Gastrocnemius medialis (tissue), 4 donors: Measurements from ENCODE around the gene SMAD3. TPM values are rescaled to one million over a fixed set of nuclear protein-coding genes. Genes with fewer than 3 reads are reported as not detected.

Source experiments
- ATAC-seq, 2 donors: fragments of 150-250 bp; one replicate each; pipeline ENCODE4 v1.9.1; 2016
- DNase-seq, 2 donors: peaks; one replicate each; pipeline ENCODE4 v3.0.0-alpha.2; 2019
- H3K27ac ChIP-seq, 4 donors: fragments of 200-600 bp; sonication (generic); 1 replicate in 1 of 4; 2 replicates in 3 of 4; pipeline ENCODE4 v1.5.1; 2016 to 2018; ENCODE audit warnings: mild to moderate bottlenecking in 2 of 4, moderate library complexity in 1 of 4
- H3K27me3 ChIP-seq, 3 donors: fragments of 200-600 bp; sonication (generic) in 2 of 3; 1 replicate in 1 of 3; 2 replicates in 2 of 3; pipeline versions ENCODE4 v1.5.1 to v1.6.0; 2016 to 2019; ENCODE audit warnings: mild to moderate bottlenecking in 1 of 3, moderate library complexity in 1 of 3
- H3K36me3 ChIP-seq, 2 donors: fragments of 200-600 bp; sonication (generic) in 1 of 2; one replicate each; pipeline ENCODE4 v1.5.1; 2017 to 2018
- H3K4me1 ChIP-seq, 2 donors: fragments of 200-600 bp; sonication (generic) in 1 of 2; one replicate each; pipeline ENCODE4 v1.5.1; 2016 to 2017; ENCODE audit warnings: mild to moderate bottlenecking in 2 of 2
- H3K4me3 ChIP-seq, 4 donors: fragments of 200-600 bp; sonication (generic) in 3 of 4; 1 replicate in 1 of 4; 2 replicates in 3 of 4; pipeline ENCODE4 v1.5.1; 2016 to 2019; ENCODE audit warnings: mild to moderate bottlenecking in 2 of 4
- H3K9me3 ChIP-seq, 3 donors: fragments of 200-600 bp; sonication (generic) in 2 of 3; 1 replicate in 1 of 3; 2 replicates in 2 of 3; pipeline ENCODE4 v1.5.1; 2016 to 2019
- POLR2A ChIP-seq, 2 donors: fragments of 450-650 bp; IDR thresholded peaks; one replicate each; pipeline ENCODE4 v1.6.1; 2017; ENCODE audit warnings: antibody characterized with exemption in 2 of 2, mild to moderate bottlenecking in 2 of 2, moderate library complexity in 2 of 2
- in situ Hi-C, 4 donors: fragments of 200-750 bp; cut with MboI; loops; one replicate each; pipeline versions ENCODE4 v1.15.0 to v1.8.0; 2017; ENCODE audit warnings: low sequenced_read_pairs in 4 of 4
- intact Hi-C: fragments of 100-400 bp; cut with DNase I; formaldehyde crosslinking; loops from one replicate; pipeline ENCODE4 v1.15.1; 2023; ENCODE audit warnings: low total_unique reads
- total RNA-seq, 4 donors: library from RNA; depleted of rRNA; stranded (reverse); fragments of >200 nt; gene quantifications; one replicate each; pipeline versions ENCODE4 v1.1.0 to v1.2.3, GENCODE V29; 2016
- TF ChIP-seq, protein P1 (sequence below), 5 experiments: fragments of 450-650 bp in 3 of 5; fragments of 200-600 bp in 2 of 5; sonication (generic) in 2 of 5; IDR thresholded peaks in 4 of 5; conservative IDR thresholded peaks in 1 of 5; 1 replicate in 4 of 5; 2 replicates in 1 of 5; pipeline ENCODE4 v1.5.1; 2016 to 2019; ENCODE audit warnings: antibody characterized with exemption in 5 of 5, mild to moderate bottlenecking in 3 of 5, moderate library complexity in 3 of 5

SMAD3 gene
- total RNA-seq, 4 donors from 2014 or later = 15.9 to 61.7 (median 26.3) TPM

DNA sequence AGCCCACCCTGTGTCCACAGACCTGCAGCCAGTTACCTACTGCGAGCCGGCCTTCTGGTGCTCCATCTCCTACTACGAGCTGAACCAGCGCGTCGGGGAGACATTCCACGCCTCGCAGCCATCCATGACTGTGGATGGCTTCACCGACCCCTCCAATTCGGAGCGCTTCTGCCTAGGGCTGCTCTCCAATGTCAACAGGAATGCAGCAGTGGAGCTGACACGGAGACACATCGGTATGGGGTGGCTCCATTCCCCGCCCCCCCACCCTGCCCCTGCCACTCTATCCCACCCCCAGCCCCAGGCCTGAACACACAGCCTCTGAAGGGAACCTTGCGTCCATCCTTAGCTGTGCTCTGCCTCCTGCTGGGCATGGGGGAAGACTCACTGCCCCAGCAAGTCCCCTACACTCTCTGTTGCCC, 115.8 kb downstream of the SMAD3 start:
- peak overlapping the region; percentile 91 to 99 (median 96) for H3K27ac ChIP-seq
- intact Hi-C loops (loop anchor here (10.0 kb wide), 1 partner anchor 1094 kb away; the partner anchor contains the start of gene FEM1B), in situ Hi-C loops (no loop called here)
- peaks cover 0 to 6% of the 10 kb centered on the region in 2 donors for H3K36me3 ChIP-seq
- no peak overlapping the region for H3K4me3 ChIP-seq
- ATAC-seq (no peak), DNase-seq (peak in 1 of 2 donors; percentile 13)
- no peak for TF ChIP-seq POLR2A (IDR thresholded peaks at IDR 0.05)
- TF ChIP-seq, protein P1, sequence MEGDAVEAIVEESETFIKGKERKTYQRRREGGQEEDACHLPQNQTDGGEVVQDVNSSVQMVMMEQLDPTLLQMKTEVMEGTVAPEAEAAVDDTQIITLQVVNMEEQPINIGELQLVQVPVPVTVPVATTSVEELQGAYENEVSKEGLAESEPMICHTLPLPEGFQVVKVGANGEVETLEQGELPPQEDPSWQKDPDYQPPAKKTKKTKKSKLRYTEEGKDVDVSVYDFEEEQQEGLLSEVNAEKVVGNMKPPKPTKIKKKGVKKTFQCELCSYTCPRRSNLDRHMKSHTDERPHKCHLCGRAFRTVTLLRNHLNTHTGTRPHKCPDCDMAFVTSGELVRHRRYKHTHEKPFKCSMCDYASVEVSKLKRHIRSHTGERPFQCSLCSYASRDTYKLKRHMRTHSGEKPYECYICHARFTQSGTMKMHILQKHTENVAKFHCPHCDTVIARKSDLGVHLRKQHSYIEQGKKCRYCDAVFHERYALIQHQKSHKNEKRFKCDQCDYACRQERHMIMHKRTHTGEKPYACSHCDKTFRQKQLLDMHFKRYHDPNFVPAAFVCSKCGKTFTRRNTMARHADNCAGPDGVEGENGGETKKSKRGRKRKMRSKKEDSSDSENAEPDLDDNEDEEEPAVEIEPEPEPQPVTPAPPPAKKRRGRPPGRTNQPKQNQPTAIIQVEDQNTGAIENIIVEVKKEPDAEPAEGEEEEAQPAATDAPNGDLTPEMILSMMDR (IDR thresholded peaks at IDR 0.05 in 4 of 5, conservative IDR thresholded peaks at IDR 0.05 in 1 of 5) = no peak
- peaks cover 43 to 71% of the 10 kb centered on the region in 2 donors for H3K4me1 ChIP-seq
- H3K9me3 ChIP-seq = no peaks in the 10 kb centered on the region
- H3K27me3 ChIP-seq = no peaks in the 10 kb centered on the region

DNA sequence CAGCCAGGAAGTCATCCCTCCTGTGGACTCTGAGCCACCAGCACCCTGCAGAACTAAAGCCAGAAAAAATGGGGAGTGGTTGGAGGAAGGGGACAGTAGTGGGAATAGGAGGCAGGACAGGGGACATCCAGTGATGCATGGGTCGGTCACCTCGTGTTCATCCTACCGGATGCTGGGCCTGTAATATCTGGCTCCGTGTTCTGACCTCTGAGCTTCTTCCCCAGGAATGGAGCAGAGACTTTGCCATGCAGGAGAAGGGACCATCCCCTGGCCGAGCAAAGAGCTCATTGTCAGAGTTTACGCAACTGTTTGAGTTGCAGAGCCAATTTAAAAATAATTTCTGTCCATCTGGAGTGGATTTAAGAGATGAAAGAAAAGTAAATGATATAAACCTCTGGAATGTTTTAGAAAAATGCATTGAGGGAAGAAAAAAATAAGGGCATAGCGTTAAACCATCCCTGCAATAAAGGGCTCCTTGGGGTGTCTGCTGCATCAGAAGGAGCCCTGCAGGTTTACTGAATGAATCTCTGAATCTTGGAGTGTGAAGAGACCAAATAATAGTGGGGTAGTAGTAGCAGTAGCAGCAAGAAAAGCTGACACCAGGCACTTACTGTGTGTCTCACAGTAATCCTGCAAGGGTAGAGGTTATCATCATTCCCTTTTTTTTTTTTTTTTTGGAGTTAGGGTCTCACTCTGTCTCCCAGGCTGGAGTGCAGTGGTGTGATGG, 118.2 kb downstream of the SMAD3 start:
- intact Hi-C loops = loop anchor here (10.0 kb wide), 1 partner anchor 1091 kb away; the partner anchor contains the start of gene FEM1B
- ATAC-seq = no peak

GRCh38 chr15:67184208-67184925, 119.0 kb downstream of the SMAD3 start:
- ATAC-seq = no peak

More for the DNA sequence above, 118.2 kb downstream of the SMAD3 start:
- H3K4me1 ChIP-seq = peaks cover 56 to 74% of the 10 kb centered on the region in 2 donors
- no peaks in the 10 kb centered on the region for H3K9me3 ChIP-seq
- H3K27ac ChIP-seq = peak overlapping the region; percentile 91 to 99 (median 96)
- no peak for TF ChIP-seq POLR2A (IDR thresholded peaks at IDR 0.05)
- no peaks in the 10 kb centered on the region for H3K27me3 ChIP-seq
- no peak overlapping the region for H3K4me3 ChIP-seq
- peak in 1 of 2 donors; percentile 62 for DNase-seq
- in situ Hi-C loops = no loop called here
- H3K36me3 ChIP-seq = peaks cover 0 to 6% of the 10 kb centered on the region in 2 donors

GRCh38 chr15:67185051-67185450, 119.6 kb downstream of the SMAD3 start:
- in situ Hi-C loops = loop anchor here in 2 of 4 donors (5.0 kb wide), 3 partner anchors 58 to 113 kb away; no protein-coding TSS in a partner anchor
- DNase-seq (peak in 1 of 2 donors; percentile 44), ATAC-seq (no peak)
- Histone ChIP-seq H3K9me3 (no peaks in the 10 kb centered on the region), H3K4me3 (no peak overlapping the region), H3K4me1 (peaks cover 71 to 78% of the 10 kb centered on the region in 2 donors), H3K27ac (peak overlapping the region; percentile 91 to 99 (median 96)), H3K27me3 (no peaks in the 10 kb centered on the region), H3K36me3 (peaks cover 0 to 6% of the 10 kb centered on the region in 2 donors)
- intact Hi-C loops = loop anchor here (1.0 to 10.0 kb wide), 2 partner anchors 17 to 1090 kb away; partner anchors contain the start of gene FEM1B
- TF ChIP-seq POLR2A (IDR thresholded peaks at IDR 0.05) = no peak
- TF ChIP-seq, protein P1 (IDR thresholded peaks at IDR 0.05 in 4 of 5, conservative IDR thresholded peaks at IDR 0.05 in 1 of 5) = no peak

More at GRCh38 chr15:67184208-67184925, 119.0 kb downstream of the SMAD3 start:
- peaks cover 0 to 6% of the 10 kb centered on the region in 2 donors for H3K36me3 ChIP-seq
- H3K27ac ChIP-seq = peak overlapping the region; percentile 91 to 99 (median 96)
- peaks cover 64 to 74% of the 10 kb centered on the region in 2 donors for H3K4me1 ChIP-seq
- DNase-seq = peak in 1 of 2 donors; percentile 18
- intact Hi-C loops = loop anchor here (10.0 kb wide), 1 partner anchor 1090 kb away; the partner anchor contains the start of gene FEM1B
- no peak for TF ChIP-seq POLR2A (IDR thresholded peaks at IDR 0.05)
- TF ChIP-seq, protein P1 (IDR thresholded peaks at IDR 0.05 in 4 of 5, conservative IDR thresholded peaks at IDR 0.05 in 1 of 5) = no peak
- no peaks in the 10 kb centered on the region for H3K9me3 ChIP-seq
- in situ Hi-C loops = no loop called here
- no peaks in the 10 kb centered on the region for H3K27me3 ChIP-seq
- no peak overlapping the region for H3K4me3 ChIP-seq
